Heart right ventricle (tissue), 16 donors: ENCODE measurements around the gene NFE2L1. TPM values are rescaled to one million over a fixed set of nuclear protein-coding genes. Genes with fewer than 3 reads are reported as not detected.
"Not testable (repeated sequence)": the region's sequence is repeated elsewhere in the genome, so short reads cannot be mapped to it uniquely, and the experiment has no call there.

Source experiments
- ATAC-seq, 8 donors: fragments of 200-7000 bp; cut with Tn5 transposase; one replicate each; pipeline ENCODE4 v1.9.1; 2020; ENCODE audit warnings: mild to moderate bottlenecking in 8 of 8, moderate library complexity in 8 of 8, moderate number of reproducible peaks in 1 of 8
- DNase-seq, 2 donors: peaks; one replicate each; pipeline ENCODE4 v3.0.0-alpha.2; 2020
- H3K27ac ChIP-seq, 10 donors: fragments of 200-600 bp; sonication (generic) in 2 of 10; one replicate each; pipeline versions ENCODE4 v1.5.0 to v1.8.0; 2020 to 2022; ENCODE audit warnings: mild to moderate bottlenecking in 3 of 10
- H3K27me3 ChIP-seq, 7 donors: fragments of 200-600 bp; one replicate each; pipeline ENCODE4 v1.8.0; 2021 to 2022; ENCODE audit warnings: mild to moderate bottlenecking in 2 of 7
- H3K36me3 ChIP-seq, 9 donors: fragments of 200-600 bp; sonication (generic) in 1 of 9; one replicate each; pipeline versions ENCODE4 v1.5.0 to v1.8.0; 2020 to 2022; ENCODE audit warnings: mild to moderate bottlenecking in 2 of 9
- H3K4me1 ChIP-seq, 9 donors: fragments of 200-600 bp; sonication (generic) in 1 of 9; one replicate each; pipeline versions ENCODE4 v1.5.0 to v1.8.0; 2020 to 2022; ENCODE audit warnings: mild to moderate bottlenecking in 4 of 9
- H3K4me3 ChIP-seq, 10 donors: fragments of 200-600 bp; sonication (generic) in 2 of 10; one replicate each; pipeline versions ENCODE4 v1.5.0 to v1.8.0; 2020 to 2022; ENCODE audit warnings: mild to moderate bottlenecking in 7 of 10, moderate library complexity in 2 of 10
- H3K9me3 ChIP-seq, 11 donors: fragments of 200-600 bp in 10 of 11; sonication (generic) in 2 of 11; one replicate each; pipeline versions ENCODE4 v1.5.0 to v1.8.0; 2013 to 2022; ENCODE audit warnings: mild to moderate bottlenecking in 2 of 11, control low read depth in 1 of 11, moderate library complexity in 1 of 11
- CTCF ChIP-seq, 9 donors: fragments of 200-600 bp; sonication (generic) in 2 of 9; IDR thresholded peaks; one replicate each; pipeline versions ENCODE4 v1.5.0 to v1.8.0; 2021 to 2022; ENCODE audit warnings: antibody characterized with exemption in 9 of 9, mild to moderate bottlenecking in 5 of 9, moderate library complexity in 1 of 9
- WGBS, 2 donors: extraction: QIAGEN DNeasy Blood & Tissue Kit; methylation state at CpG; one replicate each; pipeline ENCODE4 v1.1.7; 2013; ENCODE audit warnings: inconsistent platforms in 1 of 2; 5-methylcytosine and 5-hydroxymethylcytosine counted together
- intact Hi-C, 10 donors: fragments of 100-400 bp; cut with DNase I; formaldehyde crosslinking; loops; one replicate each; pipeline versions ENCODE4 v1.11.1 to v1.14.2; 2022
- polyA plus RNA-seq, 2 donors: library from polyadenylated mRNA; stranded (reverse); fragments of 200-250 nt; gene quantifications; one replicate each; pipeline ENCODE4 v1.2.3, GENCODE V29; 2013
- total RNA-seq, 10 donors: library from RNA; stranded (reverse); fragmentation: NEBNext Ultra II Directional in 3 of 10; extraction: Animal tissue kit (Norgen Biotek cat#: 25700) in 3 of 10; gene quantifications; one replicate each; pipeline versions ENCODE4 v1.2.1 to v1.2.4, GENCODE V29; 2021 to 2023
- donor health status: Arrhythmogenic right ventricular cardiomyopathy.
- donor health status: ischemic (EF 13 %, LVEDD 7.1; RV severe dilation, severe dysfunction).
- donor health status: healthy with polysubstance abuse.
- donor health status: DM: no; HTN: yes; CAD: no.
- donor health status: DM: no; HTN: no; CAD: no.
- donor health status: ischemic (EF 25% LVEDD 6.9; RV normal size, moderate dysfunction).
- donor health status: ischemic (EF 25% LVEDD 5.7; RV mildly dilated, moderate dysfunction).
- donor health status: healthy.
- donor health status: DM: yes; HTN: yes; CAD: no.
- donor health status: Ischemic cardiomyopathy.
- donor health status: ischemic (EF 35%, LVEDD 5.7; RV mildly dilated, moderate dysfunction).
- donor health status: nonischemic (EF 11% LVEDD 7.7; RV severe dilation, severe dysfunction).
- donor health status: DM: yes; HTN: yes; CAD: no.
- donor health status: PGD.
- donor health status: ischemic (EF 29% LVEDD 5.4; RV normal size, mild dysfunction).
- donor health status: nonischemic (EF 23%, LVEDD 6.1; RV moderate dilation, normal function).

Gene NFE2L1
- total and polyA plus RNA-seq, 12 donors: 108 to 1,033 (median 669) TPM

GRCh38 chr17:48067245-48067644 lies 19.1 kb downstream of the NFE2L1 start:
- H3K9me3 ChIP-seq: no peaks in the 10 kb centered on the region
- ATAC-seq (no peak), DNase-seq (no peak)
- no peak overlapping the region for H3K27ac ChIP-seq
- intact Hi-C loops: no loop called here
- peaks cover 0 to 26% (median 12%) of the 10 kb centered on the region in 9 donors for H3K4me1 ChIP-seq
- no peaks in the 10 kb centered on the region for H3K27me3 ChIP-seq
- no peak for TF ChIP-seq CTCF (IDR thresholded peaks at IDR 0.05)
- no peak overlapping the region for H3K4me3 ChIP-seq
- WGBS, 2 donors: 96 to 98% methylated on average over 3 of the region's 3 CpGs
- H3K36me3 ChIP-seq: peaks cover 0 to 99% (median 30%) of the 10 kb centered on the region in 9 donors

GRCh38 chr17:48067808-48068207 lies 19.6 kb downstream of the NFE2L1 start:
- ATAC-seq, H3K27ac ChIP-seq: not testable (repeated sequence)

GRCh38 chr17:48068491-48068961 lies 20.4 kb downstream of the NFE2L1 start:
- Histone ChIP-seq H3K9me3 (no peaks in the 10 kb centered on the region), H3K4me3 (no peak overlapping the region), H3K27ac (peak overlapping the region in 1 of 10 donors; percentile 1), H3K36me3 (peaks cover 0 to 98% (median 24%) of the 10 kb centered on the region in 9 donors), H3K27me3 (no peaks in the 10 kb centered on the region), H3K4me1 (peaks cover 0 to 26% (median 11%) of the 10 kb centered on the region in 9 donors)
- intact Hi-C loops: no loop called here
- ATAC-seq (no peak), DNase-seq (no peak)
- WGBS, 2 donors: 61 to 74% methylated on average over 3 of the region's 3 CpGs
- peak in 5 of 9 donors; percentile 9 to 34 (median 16) for TF ChIP-seq CTCF (IDR thresholded peaks at IDR 0.05)

More at GRCh38 chr17:48067808-48068207, 19.6 kb downstream of the NFE2L1 start:
- Histone ChIP-seq H3K4me1 (peaks cover 0 to 26% (median 11%) of the 10 kb centered on the region in 9 donors), H3K36me3 (peaks cover 0 to 99% (median 25%) of the 10 kb centered on the region in 9 donors)
- DNase-seq, intact Hi-C loops, H3K4me3 ChIP-seq, H3K27me3 ChIP-seq, H3K9me3 ChIP-seq: not testable (repeated sequence)
- 90 to 91% methylated on average over 2 of the region's 2 CpGs for WGBS, 2 donors

- intact Hi-C loops: no loop called here
- H3K4me3 ChIP-seq: no peak overlapping the region
- H3K4me1 ChIP-seq: peaks cover 0 to 21% (median 7%) of the 10 kb centered on the region in 9 donors
- H3K27me3 ChIP-seq: no peaks in the 10 kb centered on the region
- TF ChIP-seq CTCF (IDR thresholded peaks at IDR 0.05): no peak
- no peaks in the 10 kb centered on the region for H3K9me3 ChIP-seq
- WGBS, 2 donors: 39 to 47% methylated on average over 2 of the region's 2 CpGs
- DNase-seq (no peak), ATAC-seq (no peak)
- H3K27ac ChIP-seq: no peak overlapping the region
- peaks cover 0 to 97% (median 24%) of the 10 kb centered on the region in 9 donors for H3K36me3 ChIP-seq
These were observed 22.0 kb downstream of the NFE2L1 start for GRCh38 chr17:48070195-48070594.

GRCh38 chr17:48071654-48072053 lies 23.5 kb downstream of the NFE2L1 start:
- no peak overlapping the region for H3K27ac ChIP-seq

GRCh38 chr17:48072811-48073210 lies 24.7 kb downstream of the NFE2L1 start:
- H3K4me3 ChIP-seq, H3K27me3 ChIP-seq, H3K27ac ChIP-seq, DNase-seq, intact Hi-C loops, H3K9me3 ChIP-seq, ATAC-seq: not testable (repeated sequence)
- H3K4me1 ChIP-seq: peaks cover 0 to 10% (median 5%) of the 10 kb centered on the region in 9 donors
- peaks cover 0 to 91% (median 7%) of the 10 kb centered on the region in 9 donors for H3K36me3 ChIP-seq
- WGBS, 2 donors: 93 to 96% methylated on average over 9 of the region's 9 CpGs

More at GRCh38 chr17:48071654-48072053, 23.5 kb downstream of the NFE2L1 start:
- ATAC-seq (no peak), DNase-seq (no peak)
- Histone ChIP-seq H3K36me3 (peaks cover 0 to 96% (median 16%) of the 10 kb centered on the region in 9 donors), H3K9me3 (no peaks in the 10 kb centered on the region), H3K4me3 (no peak overlapping the region), H3K4me1 (peaks cover 0 to 10% (median 5%) of the 10 kb centered on the region in 9 donors), H3K27me3 (no peaks in the 10 kb centered on the region)
- no peak for TF ChIP-seq CTCF (IDR thresholded peaks at IDR 0.05)
- intact Hi-C loops: no loop called here
- WGBS, 2 donors: 70 to 71% methylated on average over 2 of the region's 2 CpGs

- WGBS, 2 donors: 91 to 98% methylated on average over 5 of the region's 5 CpGs
- H3K27me3 ChIP-seq, H3K9me3 ChIP-seq, H3K4me3 ChIP-seq, DNase-seq, ATAC-seq: not testable (repeated sequence)
- Histone ChIP-seq H3K27ac (peak overlapping the region in 3 of 10 donors; percentile 7 to 45 (median 28)), H3K4me1 (peaks cover 0 to 10% (median 5%) of the 10 kb centered on the region in 9 donors), H3K36me3 (peaks cover 0 to 82% (median 6%) of the 10 kb centered on the region in 9 donors)
- intact Hi-C loops: loop anchor here (1.0 to 2.0 kb wide), 7 partner anchors 21 to 57 kb away; partner anchors contain the start of genes COPZ2 (in 1 of the 10) and SNX11 (in 1 of the 10)
These were observed 25.5 kb downstream of the NFE2L1 start for GRCh38 chr17:48073566-48074094.
